ENCODE results near the gene GNAQ.
"Not testable (repeated sequence)": the region's sequence is repeated elsewhere in the genome, so short reads cannot be mapped to it uniquely, and the experiment has no call there.

Gene GNAQ

GRCh38 chr9:77871483-77871882 is 160.1 kb downstream of the GNAQ start:
- DNase-seq, result no peak

GRCh38 chr9:77866878-77867277 is 164.7 kb downstream of the GNAQ start:
- DNase-seq, result no peak

- DNase-seq, result no peak
Observed at GRCh38 chr9:77865385-77866047, 166.1 kb downstream of the GNAQ start.

DNA sequence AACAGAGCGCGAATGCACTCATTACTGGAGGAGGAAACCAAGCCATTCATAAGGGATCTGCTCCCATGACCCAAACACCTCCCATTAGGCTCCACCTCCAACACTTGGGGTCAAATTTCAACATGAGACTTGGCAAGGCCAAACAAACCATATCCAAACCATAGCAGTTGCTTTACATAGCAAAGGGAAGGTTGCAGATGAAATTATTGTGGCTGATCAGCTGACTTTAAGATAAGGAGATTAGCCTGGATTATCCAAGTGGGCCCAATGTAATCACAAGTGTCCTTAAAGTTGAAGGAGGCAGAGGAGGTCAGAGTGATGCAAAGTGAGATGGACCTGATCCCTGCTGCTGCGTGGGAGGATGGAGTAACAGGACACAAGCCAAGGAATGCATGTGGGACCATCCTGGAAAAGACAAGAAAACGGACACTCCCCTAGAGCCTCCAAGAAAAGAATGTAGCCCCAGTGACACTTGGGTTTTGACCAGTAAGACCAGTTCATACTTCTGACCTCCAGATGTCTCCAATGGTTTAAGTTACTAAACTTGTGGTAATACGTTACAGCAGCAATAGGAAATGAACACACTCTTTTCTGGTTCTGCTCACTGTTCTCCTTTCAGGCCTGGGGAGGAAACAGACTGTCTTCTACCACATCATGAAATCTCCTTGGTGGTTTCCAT is 167.3 kb downstream of the GNAQ start:
- DNase-seq, result no peak

DNA sequence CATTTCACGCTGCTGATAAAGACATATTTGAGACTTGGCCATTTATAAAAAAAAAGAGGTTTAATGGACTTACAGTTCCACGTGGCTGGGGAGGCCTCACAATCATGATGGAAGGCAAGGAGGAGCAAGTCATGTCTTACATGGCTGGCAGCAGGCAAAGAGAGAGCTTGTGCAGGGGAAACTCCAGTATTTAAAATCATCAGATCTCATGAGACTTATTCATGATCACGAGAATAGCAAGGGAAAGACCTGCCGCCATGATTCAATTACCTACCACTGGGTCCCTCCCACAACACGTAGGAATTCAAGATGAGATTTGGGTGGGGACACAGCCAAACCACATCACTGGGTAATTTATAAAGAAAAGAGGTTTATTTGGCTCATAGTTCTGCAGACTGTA is 168.0 kb downstream of the GNAQ start:
- not testable (repeated sequence) for DNase-seq

- not testable (repeated sequence) for DNase-seq
Observed at GRCh38 chr9:77860953-77861352, 170.7 kb downstream of the GNAQ start.

DNA sequence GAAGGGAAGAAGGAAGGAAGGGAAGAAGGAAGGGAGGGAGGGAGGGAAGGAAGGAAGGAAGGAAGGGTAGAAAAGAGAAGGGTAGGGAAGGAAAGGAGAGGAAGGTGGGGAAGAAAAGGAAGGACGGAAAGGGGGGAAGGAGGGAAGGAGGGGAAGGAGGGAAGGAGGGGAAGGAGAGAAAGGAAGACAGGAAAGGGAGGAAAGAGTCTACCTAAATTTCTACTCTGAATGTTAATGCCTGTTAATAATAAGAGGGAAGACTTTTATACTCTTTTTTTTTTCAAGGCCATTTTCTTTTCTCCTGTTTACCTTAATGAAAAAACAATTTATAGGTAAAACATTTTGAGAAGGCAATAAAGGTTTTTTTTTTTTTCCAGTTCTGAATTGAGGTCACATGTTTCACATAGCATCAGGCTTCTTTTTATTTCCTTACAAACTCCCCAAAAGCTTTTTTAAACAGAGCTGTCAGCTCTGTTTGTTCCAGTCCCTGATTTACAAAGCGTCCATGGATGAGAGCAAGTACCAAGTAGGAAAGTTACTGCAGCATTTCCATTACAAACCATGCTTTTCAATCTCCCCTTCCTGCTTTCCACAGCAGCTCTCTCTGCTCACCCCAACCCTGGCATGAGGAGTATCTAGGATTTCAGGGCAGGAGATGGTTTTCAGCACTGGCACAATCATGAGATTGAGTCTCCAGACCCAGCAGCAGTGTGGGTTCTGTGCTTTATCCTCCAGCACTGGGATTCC is 173.9 kb downstream of the GNAQ start:
- no peak for DNase-seq

GRCh38 chr9:77856615-77857014 is 175.0 kb downstream of the GNAQ start:
- DNase-seq, result no peak

DNA sequence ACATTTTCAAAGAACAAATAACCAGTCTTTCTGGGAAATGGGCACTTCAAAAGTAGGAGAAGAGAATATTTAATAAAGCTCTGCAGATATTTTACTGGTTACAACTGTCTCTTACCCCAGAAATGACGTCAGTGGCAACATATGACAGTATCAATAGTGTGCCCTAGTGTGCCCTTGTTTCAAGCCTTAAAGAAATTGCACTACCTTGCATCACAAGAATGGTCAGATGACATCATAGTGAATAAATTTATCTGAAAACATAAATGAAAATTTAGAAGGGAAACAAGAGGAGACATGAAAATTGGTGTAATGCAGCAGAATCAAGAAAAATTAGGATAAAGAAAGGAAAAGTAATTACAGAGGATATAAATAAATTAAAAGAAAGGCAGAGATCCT is 176.7 kb downstream of the GNAQ start:
- no peak for DNase-seq

- DNase-seq, result no peak
Observed at GRCh38 chr9:77854258-77854915, 177.2 kb downstream of the GNAQ start.

- DNase-seq, result no peak
Observed at GRCh38 chr9:77853716-77854115, 177.9 kb downstream of the GNAQ start.

DNA sequence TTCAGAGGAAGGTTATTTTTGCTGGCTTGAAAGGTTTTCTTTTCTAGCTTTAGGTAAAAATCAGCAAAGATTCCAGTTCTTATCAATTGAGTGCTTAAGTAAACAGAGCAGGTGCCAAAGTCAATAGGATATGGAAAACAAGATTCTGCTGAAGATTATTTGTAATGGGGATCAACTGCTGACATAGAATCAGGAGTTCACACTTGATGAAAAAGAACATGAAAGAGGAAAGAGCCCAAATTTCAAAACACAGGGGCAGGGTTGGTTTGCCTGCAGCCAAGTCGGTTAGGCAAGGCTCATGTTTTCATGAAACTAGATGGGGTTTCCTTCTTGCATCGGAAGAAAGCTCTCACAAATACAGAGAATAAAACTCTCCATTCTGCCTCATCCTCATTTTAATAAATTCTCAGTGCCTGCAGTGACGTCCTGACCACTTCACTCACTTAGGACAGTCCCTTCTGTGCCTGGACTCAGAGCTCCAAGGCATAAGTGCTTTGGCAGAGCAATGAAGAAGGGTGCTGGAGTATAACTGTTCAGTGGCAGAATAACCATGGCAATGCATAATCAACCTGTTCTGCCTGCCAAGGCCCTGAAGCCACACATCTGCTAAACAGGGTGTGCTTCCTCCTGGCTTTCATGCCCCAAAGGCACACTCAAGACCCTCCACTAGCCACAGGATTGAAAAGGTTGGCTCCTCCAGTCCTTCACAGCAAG is 179.6 kb downstream of the GNAQ start:
- no peak for DNase-seq

- no peak for DNase-seq
Observed at GRCh38 chr9:77848897-77849296, 182.7 kb downstream of the GNAQ start.

- no peak for DNase-seq
Observed at GRCh38 chr9:77848404-77848803, 183.2 kb downstream of the GNAQ start.

DNA sequence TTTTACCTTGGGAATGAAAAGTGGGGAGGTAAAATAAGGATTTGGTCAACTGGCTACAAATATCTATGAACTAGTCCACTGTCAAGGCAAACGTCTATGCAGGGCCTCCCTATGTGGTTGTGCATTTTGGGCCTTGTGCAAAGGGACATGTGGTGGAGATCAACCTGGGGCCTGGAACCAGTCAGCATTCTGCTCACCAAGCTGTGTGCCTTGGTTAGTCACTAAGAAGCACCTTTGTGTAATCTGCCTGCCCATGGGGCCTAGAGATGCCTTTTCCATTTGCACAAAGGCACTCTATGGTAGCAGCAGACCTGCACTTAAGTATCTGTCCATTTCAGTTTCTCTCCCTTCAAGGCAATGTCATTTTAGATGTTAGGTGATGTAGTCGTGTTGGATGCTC is 184.0 kb downstream of the GNAQ start:
- no peak for DNase-seq

- no peak for DNase-seq
Observed at GRCh38 chr9:77847059-77847499, 184.5 kb downstream of the GNAQ start.

GRCh38 chr9:77844415-77844814 is 187.2 kb downstream of the GNAQ start:
- no peak for DNase-seq

- no peak for DNase-seq
Observed at GRCh38 chr9:77843871-77844155, 187.8 kb downstream of the GNAQ start.

- no peak for DNase-seq
Observed at GRCh38 chr9:77843076-77843870, 188.3 kb downstream of the GNAQ start.

- DNase-seq, result no peak
Observed at GRCh38 chr9:77841739-77842386, 189.7 kb downstream of the GNAQ start.

- no peak for DNase-seq
Observed at GRCh38 chr9:77839459-77840140, 192.0 kb downstream of the GNAQ start.
